ENCODE results near the gene STK16.
"Not testable (repeated sequence)": the region's sequence is repeated elsewhere in the genome, so short reads cannot be mapped to it uniquely, and the experiment has no call there.

Gene STK16

GRCh38 chr2:219286436-219287115 is 41.3 kb downstream of the STK16 start:
- in situ Hi-C loops (cut with MboI; ENCODE audit: low sequenced_read_pairs), result no loop called here

- in situ Hi-C loops (cut with MboI; ENCODE audit: low sequenced_read_pairs), result not testable (repeated sequence)
These were observed 41.8 kb downstream of the STK16 start for GRCh38 chr2:219287116-219287440.

GRCh38 chr2:219287580-219288265 is 42.4 kb downstream of the STK16 start:
- in situ Hi-C loops (cut with MboI; ENCODE audit: low sequenced_read_pairs), result no loop called here

- in situ Hi-C loops (cut with MboI; ENCODE audit: low sequenced_read_pairs), result no loop called here
These were observed 43.9 kb downstream of the STK16 start for GRCh38 chr2:219289195-219289536.

DNA sequence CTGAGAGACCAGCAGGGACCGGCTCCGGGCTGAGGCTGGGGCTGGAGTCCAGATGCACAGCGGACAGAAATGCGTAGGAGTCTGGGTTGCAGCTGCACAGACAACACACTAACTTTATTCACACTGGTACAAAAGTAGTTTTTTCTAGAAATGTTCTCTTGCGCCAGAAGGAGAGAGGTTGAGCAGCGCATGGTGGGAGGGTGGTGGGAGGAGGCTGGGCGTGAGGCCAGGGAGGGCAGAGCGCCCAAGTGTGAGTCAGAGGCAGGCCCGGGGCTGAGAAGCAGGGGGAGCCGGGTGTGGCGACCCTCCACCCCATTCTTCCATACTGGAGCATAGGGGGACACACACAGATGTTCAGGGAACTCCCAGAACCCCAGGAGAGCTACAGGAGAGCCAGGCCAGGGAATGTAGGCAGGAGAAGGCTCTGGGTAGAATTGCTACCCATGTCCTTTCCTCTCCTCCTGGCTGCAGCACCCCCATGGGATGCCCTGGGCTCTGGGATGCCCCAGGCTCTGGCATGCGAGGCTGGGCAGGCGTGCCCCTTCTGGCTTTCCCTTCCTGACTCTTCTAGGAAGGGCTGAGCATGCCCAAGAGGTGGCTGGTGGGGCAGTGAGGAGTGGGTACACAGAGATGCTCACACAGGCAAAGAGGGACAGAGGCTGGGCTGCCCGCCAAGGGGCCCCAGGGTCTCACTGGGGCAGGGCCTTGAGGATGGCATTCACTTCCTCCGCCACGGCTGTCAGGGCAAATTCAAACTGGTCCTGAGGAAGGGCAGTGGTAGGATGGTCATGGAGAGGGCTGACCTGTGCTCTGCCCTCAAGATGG is 44.5 kb downstream of the STK16 start:
- in situ Hi-C loops (cut with MboI; ENCODE audit: low sequenced_read_pairs), result no loop called here

- in situ Hi-C loops (cut with MboI; ENCODE audit: low sequenced_read_pairs), result no loop called here
These were observed 45.3 kb downstream of the STK16 start for GRCh38 chr2:219290381-219291171.

DNA sequence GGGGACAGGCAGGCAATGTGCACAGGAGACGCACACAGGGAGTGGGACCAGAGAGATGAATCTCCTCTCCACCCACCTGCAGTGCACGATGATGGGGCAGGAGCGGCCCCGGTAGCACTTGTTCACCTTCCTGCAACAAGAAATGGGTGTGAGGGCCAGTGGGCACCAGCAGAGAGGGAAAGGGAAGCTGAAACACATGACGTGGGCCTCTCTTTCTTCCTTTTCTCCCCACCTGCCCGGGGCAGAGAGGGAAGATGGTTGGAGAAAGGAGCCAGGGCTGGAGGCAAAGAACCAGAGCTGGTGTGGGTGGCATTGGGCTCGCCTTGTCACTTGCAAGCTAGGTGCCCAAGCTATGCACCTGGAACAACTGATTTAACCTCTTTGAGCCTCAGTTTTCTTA is 46.1 kb downstream of the STK16 start:
- in situ Hi-C loops (cut with MboI; ENCODE audit: low sequenced_read_pairs), result no loop called here

GRCh38 chr2:219291910-219292490 is 46.7 kb downstream of the STK16 start:
- in situ Hi-C loops (cut with MboI; ENCODE audit: low sequenced_read_pairs), result no loop called here

GRCh38 chr2:219292616-219293015 is 47.3 kb downstream of the STK16 start:
- in situ Hi-C loops (cut with MboI; ENCODE audit: low sequenced_read_pairs), result no loop called here

DNA sequence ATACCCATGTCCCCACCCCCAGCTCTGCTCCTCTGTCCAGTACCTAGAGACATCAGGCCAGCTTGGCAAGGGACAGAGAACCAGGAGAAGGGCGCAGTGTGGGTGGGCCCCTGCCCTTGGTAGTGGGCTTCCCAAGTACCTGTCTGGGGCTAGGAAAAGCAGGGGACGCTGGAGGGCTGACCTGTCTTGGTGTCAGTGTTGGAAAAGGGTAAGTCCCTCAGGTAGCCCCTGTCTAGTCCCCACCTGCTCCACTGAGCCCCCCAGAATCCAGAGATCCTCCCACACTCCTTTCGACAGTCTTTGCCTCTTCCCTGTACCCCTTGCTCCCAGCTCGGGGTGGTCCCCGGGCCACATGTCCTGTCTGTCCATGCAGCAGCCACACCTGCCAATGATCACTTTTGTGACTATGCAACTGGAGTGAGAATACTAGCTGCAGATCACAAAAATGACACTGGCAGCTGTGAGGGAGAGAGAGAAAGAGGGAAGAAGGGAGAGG is 48.5 kb downstream of the STK16 start:
- in situ Hi-C loops (cut with MboI; ENCODE audit: low sequenced_read_pairs), result no loop called here

DNA sequence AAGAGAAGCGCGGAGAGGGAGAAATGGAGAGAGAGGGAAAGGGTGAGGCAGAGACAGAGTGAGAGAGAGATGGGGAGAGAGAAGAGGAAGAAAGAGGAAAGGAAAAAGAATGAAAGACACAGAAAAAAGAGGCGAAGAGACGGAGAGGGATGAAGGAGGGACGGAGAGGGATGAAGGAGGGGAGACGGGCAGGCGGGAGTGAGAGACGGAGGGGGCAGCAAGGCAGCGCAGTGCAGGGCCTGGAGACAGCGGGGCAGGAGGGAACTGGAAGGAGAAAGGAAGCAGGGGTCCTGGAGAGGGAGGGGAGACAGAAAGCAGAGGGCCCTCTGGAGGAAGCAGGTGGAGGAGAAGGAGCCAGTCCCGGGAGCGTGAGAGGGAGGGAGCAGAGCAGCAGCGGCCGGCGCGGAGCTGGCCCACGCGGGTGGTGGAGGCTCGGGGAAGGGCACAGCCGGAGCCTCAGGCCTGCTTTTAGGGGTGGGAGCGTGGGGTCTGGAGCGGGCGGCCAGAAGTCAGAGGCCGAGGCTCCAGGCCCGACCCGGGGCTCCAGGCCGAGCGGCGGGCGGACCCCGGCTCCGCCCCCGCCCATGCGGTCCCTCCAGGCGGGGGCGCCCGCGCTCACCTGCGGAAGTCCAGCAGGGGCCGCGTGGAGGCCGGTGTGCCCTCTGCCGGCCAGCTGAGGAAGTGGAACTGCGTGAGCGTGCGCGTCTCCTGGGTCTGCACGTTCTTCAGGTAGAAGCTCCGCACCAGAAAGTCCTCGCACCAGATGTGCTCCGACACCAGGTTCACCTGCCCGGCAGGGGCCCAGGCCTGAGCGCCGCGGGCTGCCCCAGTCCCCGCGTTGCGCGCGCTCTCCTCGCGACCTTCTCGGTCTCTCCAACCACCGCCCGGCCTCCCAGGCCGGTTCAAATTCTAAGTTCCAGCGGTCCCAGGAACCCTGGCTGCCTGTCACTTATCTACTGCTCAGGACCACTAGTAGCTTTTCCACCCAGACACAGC is 49.4 kb downstream of the STK16 start:
- in situ Hi-C loops (cut with MboI; ENCODE audit: low sequenced_read_pairs), result no loop called here

- in situ Hi-C loops (cut with MboI; ENCODE audit: low sequenced_read_pairs), result no loop called here
These were observed 50.9 kb downstream of the STK16 start for GRCh38 chr2:219296142-219296541.

DNA sequence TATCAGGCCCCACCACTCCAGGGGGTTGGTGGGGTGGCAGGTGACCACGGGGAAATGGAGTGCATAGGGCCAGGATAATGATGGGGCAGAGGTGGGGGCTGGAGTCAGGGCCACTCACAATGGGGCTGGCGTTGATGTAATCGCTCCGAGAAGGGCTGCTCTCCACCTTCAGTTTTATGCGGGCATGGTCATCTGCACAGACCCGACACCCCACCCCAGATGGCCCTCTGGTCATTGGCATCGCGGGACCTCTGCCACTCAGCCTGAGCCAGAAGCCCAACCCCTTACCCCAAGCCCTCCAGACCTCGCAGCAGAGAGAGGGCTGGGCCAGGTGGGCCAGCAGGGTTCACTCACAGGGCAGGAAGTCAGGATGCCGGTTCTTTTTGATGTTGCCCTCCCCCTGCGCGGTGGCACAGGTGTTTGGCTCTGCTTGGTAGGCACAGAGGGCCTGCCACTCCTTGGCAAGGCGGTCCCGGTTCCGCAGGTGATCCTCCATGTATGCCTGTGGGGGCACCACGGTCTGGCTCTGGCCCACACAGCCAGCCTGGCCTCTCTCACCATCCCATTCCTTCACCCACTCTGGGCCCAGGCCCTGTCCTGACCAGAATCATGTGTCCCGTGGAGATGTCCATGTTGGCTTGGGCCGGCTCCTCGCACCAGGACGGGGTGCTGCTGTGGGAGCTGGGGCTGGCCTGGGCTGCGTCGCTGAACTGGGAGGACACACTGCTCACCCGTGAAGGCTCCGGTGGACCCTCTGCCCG is 51.5 kb downstream of the STK16 start:
- in situ Hi-C loops (cut with MboI; ENCODE audit: low sequenced_read_pairs), result no loop called here

DNA sequence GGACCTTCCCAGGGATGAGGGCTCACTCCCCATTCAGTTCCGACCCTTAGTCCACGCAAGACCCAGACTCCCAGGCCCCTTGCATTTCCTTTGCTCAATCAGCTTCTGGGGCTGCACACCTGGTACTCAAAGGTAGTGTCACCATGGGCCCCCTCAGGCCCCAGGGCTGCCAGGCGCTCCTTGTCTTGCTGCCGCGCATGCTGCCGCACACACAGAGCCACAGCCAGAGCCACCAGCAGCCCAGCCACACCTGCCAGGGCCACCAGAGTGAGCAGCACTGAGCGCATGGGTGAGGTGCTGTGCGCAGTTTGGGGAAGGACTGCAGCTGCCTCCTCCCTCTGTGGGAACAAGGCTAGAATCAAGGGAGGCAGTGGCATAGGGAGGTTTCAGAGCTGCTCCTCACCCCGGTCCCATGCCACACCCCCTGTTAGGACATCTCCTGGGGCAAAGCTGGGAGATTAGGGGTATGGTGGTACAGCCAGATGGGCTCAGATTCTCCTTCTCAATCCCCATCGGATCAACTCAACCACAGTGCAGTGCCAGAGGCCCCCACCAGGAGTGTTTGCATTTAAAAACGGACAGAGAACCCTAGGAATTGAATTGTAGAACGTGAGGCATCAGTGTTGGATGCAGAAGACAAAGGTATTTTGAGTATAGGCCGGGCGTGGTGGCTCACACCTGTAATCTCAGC is 52.6 kb downstream of the STK16 start:
- in situ Hi-C loops (cut with MboI; ENCODE audit: low sequenced_read_pairs), result no loop called here

DNA sequence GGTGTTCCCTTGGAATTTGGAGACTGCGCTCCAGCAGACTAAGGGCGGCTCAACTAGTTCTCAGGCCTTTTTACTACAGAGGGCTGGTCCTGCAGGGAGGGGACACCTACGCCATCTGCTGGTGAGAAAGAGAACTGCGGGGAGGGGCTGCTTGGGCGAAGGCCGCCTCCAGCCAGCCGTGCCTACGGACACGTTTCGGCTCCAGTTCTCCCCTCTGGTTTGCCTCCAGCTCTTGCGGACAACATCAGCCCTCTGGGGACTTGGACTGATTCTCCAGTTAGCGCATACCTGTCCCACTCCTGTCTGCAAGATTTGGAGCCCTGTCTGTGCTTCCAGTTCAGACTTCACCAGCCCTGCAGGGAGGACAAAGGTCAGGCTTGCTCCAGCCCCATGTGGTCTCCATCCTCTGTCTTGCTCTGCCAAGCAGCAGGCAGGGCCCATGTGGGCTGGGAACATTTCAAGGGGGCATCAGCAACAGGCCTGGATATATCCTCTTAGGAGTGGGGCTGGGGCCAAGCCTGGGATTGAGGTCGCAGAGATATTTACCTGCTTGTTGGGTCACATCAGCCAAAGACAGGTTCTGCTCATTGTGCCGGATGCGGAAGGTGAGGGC is 53.6 kb downstream of the STK16 start:
- in situ Hi-C loops (cut with MboI; ENCODE audit: low sequenced_read_pairs), result no loop called here

DNA sequence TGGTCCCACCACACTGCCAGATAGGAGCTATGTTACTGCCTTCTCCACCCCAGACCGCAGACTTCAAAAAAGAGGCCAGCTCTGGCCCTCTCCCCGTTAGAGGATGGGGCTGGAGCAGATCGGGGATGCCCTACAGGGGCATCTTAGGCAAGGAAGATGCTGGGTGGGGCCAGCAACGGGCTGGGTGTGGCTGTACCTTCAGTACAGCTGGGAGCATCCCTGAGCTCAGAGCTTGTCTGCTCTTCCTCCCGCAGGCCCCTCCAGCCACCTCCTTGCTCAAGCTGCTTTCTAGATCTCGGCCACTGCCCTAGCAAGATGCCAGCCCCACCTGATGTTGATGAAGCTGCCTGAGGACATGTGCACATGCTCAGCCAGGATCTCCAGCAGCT is 54.1 kb downstream of the STK16 start:
- in situ Hi-C loops (cut with MboI; ENCODE audit: low sequenced_read_pairs), result no loop called here

All from HL-60/S4 treated with retinoic acid at 250 ng/mL for 4 days and 3 days (cell line).